ENCODE measurements around the gene HID1. TPM values are rescaled to one million over a fixed set of nuclear protein-coding genes. Genes with fewer than 3 reads are reported as not detected.
A peak's percentile ranks its signal among the peaks of the same experiment; 100 is the strongest.

The HID1 gene
- total RNA-seq, 4 donors from 2014 or later: 1.7 to 6.3 (median 2.6) TPM

DNA sequence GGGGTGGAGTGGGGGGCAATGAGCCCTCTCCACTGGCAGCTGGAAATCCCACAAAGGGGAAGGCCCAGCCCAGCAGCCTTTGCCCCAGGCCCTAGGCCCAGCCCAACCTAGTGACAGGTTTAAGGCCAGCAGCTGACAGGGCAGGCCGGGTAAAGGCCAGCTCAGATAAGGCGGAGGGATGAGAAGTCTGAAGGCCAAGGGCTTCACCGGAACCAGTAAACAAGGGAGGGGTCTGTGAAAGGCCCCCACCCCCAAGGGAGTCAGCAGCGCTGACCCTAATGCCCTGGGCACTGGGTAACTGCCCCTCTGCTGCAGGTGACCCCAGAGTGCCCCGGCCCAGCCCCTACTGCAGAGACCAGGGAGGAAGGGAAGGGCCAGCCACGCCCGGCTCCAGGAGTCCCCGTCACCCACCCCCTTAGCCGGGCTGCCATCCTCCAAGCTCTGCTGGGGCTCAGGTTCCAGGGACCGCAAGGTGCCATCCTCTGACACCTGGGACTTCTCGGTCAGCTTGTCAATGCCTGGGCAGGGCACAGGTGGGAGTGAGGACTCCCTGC, 19.3 kb downstream of the HID1 start:
- WGBS, 2 donors: 76 to 80% methylated on average over 6 to 9 of the region's 11 CpGs
- H3K4me3 ChIP-seq: no peak overlapping the region
- peaks cover 10 to 46% (median 14%) of the 10 kb centered on the region in 3 donors for H3K4me1 ChIP-seq
- TF ChIP-seq POLR2A (IDR thresholded peaks at IDR 0.05): no peak
- TF ChIP-seq, protein P1, sequence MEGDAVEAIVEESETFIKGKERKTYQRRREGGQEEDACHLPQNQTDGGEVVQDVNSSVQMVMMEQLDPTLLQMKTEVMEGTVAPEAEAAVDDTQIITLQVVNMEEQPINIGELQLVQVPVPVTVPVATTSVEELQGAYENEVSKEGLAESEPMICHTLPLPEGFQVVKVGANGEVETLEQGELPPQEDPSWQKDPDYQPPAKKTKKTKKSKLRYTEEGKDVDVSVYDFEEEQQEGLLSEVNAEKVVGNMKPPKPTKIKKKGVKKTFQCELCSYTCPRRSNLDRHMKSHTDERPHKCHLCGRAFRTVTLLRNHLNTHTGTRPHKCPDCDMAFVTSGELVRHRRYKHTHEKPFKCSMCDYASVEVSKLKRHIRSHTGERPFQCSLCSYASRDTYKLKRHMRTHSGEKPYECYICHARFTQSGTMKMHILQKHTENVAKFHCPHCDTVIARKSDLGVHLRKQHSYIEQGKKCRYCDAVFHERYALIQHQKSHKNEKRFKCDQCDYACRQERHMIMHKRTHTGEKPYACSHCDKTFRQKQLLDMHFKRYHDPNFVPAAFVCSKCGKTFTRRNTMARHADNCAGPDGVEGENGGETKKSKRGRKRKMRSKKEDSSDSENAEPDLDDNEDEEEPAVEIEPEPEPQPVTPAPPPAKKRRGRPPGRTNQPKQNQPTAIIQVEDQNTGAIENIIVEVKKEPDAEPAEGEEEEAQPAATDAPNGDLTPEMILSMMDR (IDR thresholded peaks at IDR 0.05): no peak
- H3K27me3 ChIP-seq: peaks cover 0 to 29% (median 0%) of the 10 kb centered on the region in 4 donors
- no peaks in the 10 kb centered on the region for H3K9me3 ChIP-seq
- no peak for DNase-seq
- intact Hi-C loops (cut with DNase I): loop anchor here (10.0 kb wide), 1 partner anchor 158 kb away; no protein-coding TSS in a partner anchor
- H3K27ac ChIP-seq: no peak overlapping the region
- no peaks in the 10 kb centered on the region for H3K36me3 ChIP-seq

DNA sequence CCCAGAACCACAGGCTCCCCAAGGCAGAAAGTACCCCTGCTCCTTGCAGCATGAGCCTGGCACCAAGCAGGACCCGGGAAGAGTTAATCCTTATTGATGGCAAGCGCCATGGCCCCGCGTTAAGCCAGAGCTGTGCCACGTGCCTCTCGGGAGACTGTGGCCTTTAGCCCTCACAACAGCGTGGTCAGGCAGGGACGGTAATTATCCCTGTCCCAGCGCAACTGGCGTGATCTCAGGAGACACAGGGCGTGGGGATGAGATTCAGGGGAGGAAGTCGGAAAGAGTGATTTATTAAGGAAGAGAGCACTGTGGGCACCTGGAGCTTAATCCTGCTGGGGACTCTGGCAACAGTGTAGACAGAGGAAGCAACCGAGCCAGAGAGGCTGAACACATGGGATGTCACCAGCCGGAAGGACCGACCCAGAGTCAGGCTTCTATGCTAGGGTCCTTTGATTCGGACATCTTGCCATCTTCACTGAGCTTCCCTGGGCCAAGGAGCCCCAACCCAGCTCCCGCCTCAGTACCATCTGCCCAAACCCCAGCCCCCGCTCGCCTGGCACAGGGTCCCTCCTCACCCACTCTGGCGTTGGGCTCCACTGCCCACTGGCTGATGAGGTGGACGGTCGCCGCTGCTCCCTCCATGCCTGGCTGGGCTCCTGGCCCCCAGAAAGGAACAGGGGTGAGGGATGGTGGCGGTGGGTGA, 20.0 kb downstream of the HID1 start:
- peaks cover 0 to 27% (median 0%) of the 10 kb centered on the region in 4 donors for H3K27me3 ChIP-seq
- no peak overlapping the region for H3K27ac ChIP-seq
- intact Hi-C loops (cut with DNase I): loop anchor here (10.0 kb wide), 1 partner anchor 158 kb away; no protein-coding TSS in a partner anchor
- H3K36me3 ChIP-seq: no peaks in the 10 kb centered on the region
- DNase-seq: no peak
- no peaks in the 10 kb centered on the region for H3K9me3 ChIP-seq
- H3K4me3 ChIP-seq: no peak overlapping the region
- no peak for TF ChIP-seq POLR2A (IDR thresholded peaks at IDR 0.05)
- TF ChIP-seq, protein P1 (IDR thresholded peaks at IDR 0.05): no peak
- H3K4me1 ChIP-seq: peaks cover 10 to 40% (median 14%) of the 10 kb centered on the region in 3 donors
- 65 to 76% methylated on average over 8 to 14 of the region's 24 CpGs for WGBS, 2 donors

DNA sequence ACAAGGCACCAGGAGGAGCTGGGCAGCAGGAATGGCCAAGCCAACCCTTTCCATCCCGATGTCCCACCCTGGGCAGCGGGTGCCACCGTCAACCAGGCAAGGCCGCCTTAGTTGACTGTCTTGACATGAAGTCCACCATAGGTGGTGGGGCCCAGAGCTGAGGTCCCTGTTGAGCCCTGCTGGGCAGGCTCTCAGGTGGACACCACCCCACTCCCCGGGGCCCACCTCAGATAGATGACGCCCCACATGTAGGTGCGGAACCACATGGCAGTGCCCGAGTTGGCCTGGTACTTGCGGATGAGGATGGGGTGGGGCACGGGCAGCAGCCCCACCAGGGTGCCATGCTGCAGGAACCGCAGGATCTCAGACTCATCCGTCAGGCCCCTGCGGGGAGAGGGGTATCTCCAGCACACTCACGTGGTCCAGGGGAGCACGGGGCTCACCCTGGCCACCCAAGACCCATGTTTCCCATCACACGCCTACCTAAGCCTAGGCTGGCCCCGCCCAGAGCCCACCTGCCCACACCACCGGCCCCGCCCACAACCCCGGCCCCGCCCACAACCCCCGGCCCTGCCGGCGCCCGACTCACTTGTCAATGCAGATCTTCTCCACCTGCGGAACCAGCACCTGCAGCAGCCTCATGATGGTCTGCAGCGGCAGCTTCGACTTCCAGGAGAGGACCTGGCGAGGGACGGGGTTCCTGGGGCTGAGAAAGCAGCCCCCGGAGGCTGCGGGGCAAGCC, 20.7 kb downstream of the HID1 start:
- H3K4me3 ChIP-seq: no peak overlapping the region
- no peak for TF ChIP-seq POLR2A (IDR thresholded peaks at IDR 0.05)
- TF ChIP-seq, protein P1 (IDR thresholded peaks at IDR 0.05): no peak
- no peak overlapping the region for H3K27ac ChIP-seq
- intact Hi-C loops (cut with DNase I): loop anchor here (10.0 kb wide), 1 partner anchor 157 kb away; no protein-coding TSS in a partner anchor
- H3K36me3 ChIP-seq: peaks cover 0 to 4% (median 0%) of the 10 kb centered on the region in 3 donors
- H3K9me3 ChIP-seq: no peaks in the 10 kb centered on the region
- H3K4me1 ChIP-seq: peaks cover 10 to 40% (median 14%) of the 10 kb centered on the region in 3 donors
- 63 to 83% methylated on average over 6 to 8 of the region's 32 CpGs for WGBS, 2 donors
- no peak for DNase-seq
- H3K27me3 ChIP-seq: peaks cover 0 to 34% (median 0%) of the 10 kb centered on the region in 4 donors

DNA sequence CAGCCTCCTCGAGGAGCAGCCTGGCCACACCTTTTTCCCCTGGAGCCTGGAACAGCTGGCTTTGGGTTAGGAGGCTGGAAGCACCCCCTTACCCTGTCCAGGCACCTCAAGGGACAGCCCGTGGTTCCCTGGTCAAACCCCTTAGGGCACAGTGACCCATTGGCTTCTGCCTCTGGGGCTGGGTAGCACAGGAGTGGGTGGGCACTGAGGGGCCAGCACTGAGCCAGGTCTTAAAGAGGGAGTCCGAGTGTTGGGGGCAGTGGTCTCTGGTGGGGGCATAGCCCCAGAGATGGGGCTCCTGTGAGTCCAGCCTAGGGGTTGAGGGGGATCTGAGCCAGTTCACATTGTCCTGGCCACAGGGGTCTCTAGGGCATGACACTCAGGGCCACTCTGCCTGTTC, 21.5 kb downstream of the HID1 start:
- DNase-seq: no peak
- peaks cover 0 to 6% (median 0%) of the 10 kb centered on the region in 3 donors for H3K36me3 ChIP-seq
- TF ChIP-seq, protein P1 (IDR thresholded peaks at IDR 0.05): no peak
- TF ChIP-seq POLR2A (IDR thresholded peaks at IDR 0.05): no peak

More for the DNA sequence above, 21.5 kb downstream of the HID1 start:
- intact Hi-C loops (cut with DNase I): loop anchor here (10.0 kb wide), 1 partner anchor 156 kb away; no protein-coding TSS in a partner anchor
- no peaks in the 10 kb centered on the region for H3K9me3 ChIP-seq
- H3K4me1 ChIP-seq: peaks cover 10 to 34% (median 14%) of the 10 kb centered on the region in 3 donors
- H3K27me3 ChIP-seq: peaks cover 0 to 38% (median 0%) of the 10 kb centered on the region in 4 donors
- no CpG with 5 or more reads among the region's 3 CpGs for WGBS, 2 donors
- no peak overlapping the region for H3K4me3 ChIP-seq
- H3K27ac ChIP-seq: peak overlapping the region in 1 of 4 donors; percentile 55
